Ascending aorta (tissue), 2 donors: Measurements from ENCODE around the gene UGT1A10. TPM values are rescaled to one million over a fixed set of nuclear protein-coding genes. Genes with fewer than 3 reads are reported as not detected.

Experiments used
- DNase-seq, 2 donors: peaks; one replicate each; pipeline ENCODE4 v3.0.0-alpha.2; 2019; ENCODE audit warnings: low spot score in 2 of 2
- H3K27ac ChIP-seq, 2 donors: fragments of 200-600 bp; sonication (generic); one replicate each; pipeline ENCODE4 v1.5.1; 2016 to 2017; ENCODE audit warnings: mild to moderate bottlenecking in 1 of 2
- H3K27me3 ChIP-seq: fragments of 200-600 bp; sonication (generic); one replicate; pipeline ENCODE4 v1.5.1; 2017
- H3K36me3 ChIP-seq, 2 donors: fragments of 200-600 bp; sonication (generic); one replicate each; pipeline ENCODE4 v1.5.1; 2016
- H3K4me1 ChIP-seq, 2 donors: fragments of 200-600 bp; sonication (generic); one replicate each; pipeline ENCODE4 v1.5.1; 2016 to 2017; ENCODE audit warnings: mild to moderate bottlenecking in 1 of 2
- H3K4me3 ChIP-seq, 2 donors: fragments of 200-600 bp; sonication (generic); one replicate each; pipeline ENCODE4 v1.5.1; 2016 to 2017; ENCODE audit warnings: mild to moderate bottlenecking in 1 of 2
- H3K9me3 ChIP-seq, 2 donors: fragments of 200-600 bp; sonication (generic); one replicate each; pipeline ENCODE4 v1.5.1; 2016
- intact Hi-C: fragments of 100-400 bp; cut with DNase I; formaldehyde crosslinking; loops from one replicate; pipeline ENCODE4 v1.15.1; 2023
- total RNA-seq: library from RNA; depleted of rRNA; stranded (reverse); fragments of >200 nt; gene quantifications from one replicate; pipeline ENCODE4 v1.1.0, GENCODE V29; 2016
- TF ChIP-seq, protein P1 (sequence below), 3 experiments: fragments of 200-600 bp in 2 of 3; fragments of 450-650 bp in 1 of 3; sonication (generic) in 2 of 3; IDR thresholded peaks; one replicate each; pipeline ENCODE4 v1.5.1; 2016 to 2019; ENCODE audit warnings: antibody characterized with exemption in 3 of 3, mild to moderate bottlenecking in 1 of 3, moderate library complexity in 1 of 3

The UGT1A10 gene
- total RNA-seq, 1 donor from 2014 or later = not detected

DNA sequence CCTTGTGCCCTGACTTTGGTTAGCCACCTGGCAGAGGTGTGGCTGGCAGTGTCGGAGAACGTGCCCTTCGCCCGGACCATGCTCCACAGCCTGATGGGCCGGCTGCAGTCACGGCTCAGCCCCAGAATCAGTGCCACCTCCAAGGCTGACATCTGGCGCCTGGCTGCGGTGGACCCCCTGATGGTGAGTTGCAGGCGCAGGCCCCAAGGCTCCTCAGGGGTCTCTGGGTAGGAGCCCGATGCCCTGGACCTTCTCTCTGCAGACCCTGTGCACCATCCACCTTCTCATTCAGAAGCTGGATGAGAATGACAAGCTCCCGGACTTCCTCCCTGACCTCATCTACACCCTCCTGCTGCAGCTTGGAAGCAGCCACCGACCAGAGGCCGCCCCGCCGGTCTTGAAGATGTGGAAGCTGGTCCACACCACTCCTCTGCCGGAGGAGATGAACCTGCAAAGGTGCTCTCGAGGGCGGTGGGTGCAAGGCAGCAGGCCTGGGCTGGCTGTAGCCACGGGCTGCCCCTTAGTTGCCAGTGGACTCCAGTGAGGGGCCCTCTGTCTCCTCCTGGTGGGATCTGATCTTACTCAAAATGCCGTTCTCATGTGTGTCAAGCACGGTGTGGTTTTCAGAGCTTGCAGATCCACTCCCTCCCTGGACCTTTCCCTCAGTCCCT lies 186.0 kb downstream of the UGT1A10 start:
- Histone ChIP-seq H3K27ac (no peak overlapping the region), H3K27me3 (no peaks in the 10 kb centered on the region), H3K4me3 (no peak overlapping the region), H3K9me3 (no peaks in the 10 kb centered on the region), H3K36me3 (no peaks in the 10 kb centered on the region), H3K4me1 (no peaks in the 10 kb centered on the region)
- TF ChIP-seq, protein P1, sequence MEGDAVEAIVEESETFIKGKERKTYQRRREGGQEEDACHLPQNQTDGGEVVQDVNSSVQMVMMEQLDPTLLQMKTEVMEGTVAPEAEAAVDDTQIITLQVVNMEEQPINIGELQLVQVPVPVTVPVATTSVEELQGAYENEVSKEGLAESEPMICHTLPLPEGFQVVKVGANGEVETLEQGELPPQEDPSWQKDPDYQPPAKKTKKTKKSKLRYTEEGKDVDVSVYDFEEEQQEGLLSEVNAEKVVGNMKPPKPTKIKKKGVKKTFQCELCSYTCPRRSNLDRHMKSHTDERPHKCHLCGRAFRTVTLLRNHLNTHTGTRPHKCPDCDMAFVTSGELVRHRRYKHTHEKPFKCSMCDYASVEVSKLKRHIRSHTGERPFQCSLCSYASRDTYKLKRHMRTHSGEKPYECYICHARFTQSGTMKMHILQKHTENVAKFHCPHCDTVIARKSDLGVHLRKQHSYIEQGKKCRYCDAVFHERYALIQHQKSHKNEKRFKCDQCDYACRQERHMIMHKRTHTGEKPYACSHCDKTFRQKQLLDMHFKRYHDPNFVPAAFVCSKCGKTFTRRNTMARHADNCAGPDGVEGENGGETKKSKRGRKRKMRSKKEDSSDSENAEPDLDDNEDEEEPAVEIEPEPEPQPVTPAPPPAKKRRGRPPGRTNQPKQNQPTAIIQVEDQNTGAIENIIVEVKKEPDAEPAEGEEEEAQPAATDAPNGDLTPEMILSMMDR (IDR thresholded peaks at IDR 0.05) = no peak
- intact Hi-C loops = no loop called here
- DNase-seq = no peak

Other genes with a start within 250 kb of the UGT1A10 start
- 42.7 TPM for gene USP40, start 69.7 kb upstream of the UGT1A10 start, total RNA-seq
- not detected for gene UGT1A8, start 18.8 kb upstream of the UGT1A10 start, total RNA-seq
- not detected for gene UGT1A9, start 35.5 kb downstream of the UGT1A10 start, total RNA-seq
- gene UGT1A7, start 45.5 kb downstream of the UGT1A10 start, total RNA-seq = not detected
- gene UGT1A6, start 56.4 kb downstream of the UGT1A10 start, total RNA-seq = 10.6 TPM
- gene UGT1A5, start 76.5 kb downstream of the UGT1A10 start, total RNA-seq = not detected
- not detected for gene UGT1A4, start 82.3 kb downstream of the UGT1A10 start, total RNA-seq
- not detected for gene UGT1A3, start 92.6 kb downstream of the UGT1A10 start, total RNA-seq
- gene UGT1A1, start 123.8 kb downstream of the UGT1A10 start, total RNA-seq = not detected
- not detected for gene MROH2A, start 141.9 kb downstream of the UGT1A10 start, total RNA-seq
- not detected for gene HJURP, start 218.1 kb downstream of the UGT1A10 start, total RNA-seq